WTC11 (cell line): Measurements from ENCODE around the gene DNAAF5. TPM values are rescaled to one million over a fixed set of nuclear protein-coding genes. Genes with fewer than 3 reads are reported as not detected.

Experiments used
- ATAC-seq: fragments of 200-7000 bp; cut with Tn5 transposase; 2 replicates; pipeline ENCODE4 v1.10.0; 2021; ENCODE audit warnings: mild to moderate bottlenecking, moderate library complexity
- CTCF ChIA-PET: fragments of 300-600 bp; sonication (Branson Sonifier 250); formaldehyde crosslinking; loops from one replicate; lab custom pipeline; 2021; ENCODE audit warnings: antibody characterized with exemption; lab: Charles Lee
- POLR2A ChIA-PET: fragments of 350-600 bp; sonication (Branson Sonifier 250); formaldehyde crosslinking; loops from one replicate; lab custom pipeline; 2021; ENCODE audit warnings: antibody characterized with exemption; lab: Charles Lee
- DNase-seq: peaks from one replicate; pipeline ENCODE4 v3.0.0; 2021; ENCODE audit warnings: low spot score
- H3K27ac Mint-ChIP-seq: 2 replicates; pipeline ENCODE4 v1.8.0; 2021; ENCODE audit warnings: mixed read lengths
- H3K27me3 Mint-ChIP-seq: 2 replicates; pipeline ENCODE4 v1.8.0; 2021; ENCODE audit warnings: low read depth, mild to moderate bottlenecking, moderate library complexity, mixed read lengths
- H3K36me3 Mint-ChIP-seq: 2 replicates; pipeline ENCODE4 v1.8.0; 2021; ENCODE audit warnings: mixed read lengths
- H3K4me1 Mint-ChIP-seq: 2 replicates; pipeline ENCODE4 v1.8.0; 2022; ENCODE audit warnings: mixed read lengths
- H3K4me3 Mint-ChIP-seq: 2 replicates; pipeline ENCODE4 v1.8.0; 2021; ENCODE audit warnings: mild to moderate bottlenecking, moderate library complexity, mixed read lengths
- H3K9me3 Mint-ChIP-seq: 2 replicates; pipeline ENCODE4 v1.8.0; 2021; ENCODE audit warnings: mixed read lengths
- ESRRA ChIP-seq: sonication (generic); formaldehyde crosslinking; IDR thresholded peaks from 2 replicates; pipeline ENCODE4 v1.8.1; 2022; ENCODE audit warnings: mild to moderate bottlenecking, missing genetic modification reagents, borderline replicate concordance
- MYBL2 ChIP-seq: sonication (generic); formaldehyde crosslinking; IDR thresholded peaks from 2 replicates; pipeline ENCODE4 v1.8.1; 2023; ENCODE audit warnings: mild to moderate bottlenecking, moderate library complexity, missing genetic modification reagents
- SMAD4 ChIP-seq: sonication (generic); formaldehyde crosslinking; IDR thresholded peaks from 2 replicates; pipeline ENCODE4 v1.8.0; 2022; ENCODE audit warnings: mild to moderate bottlenecking, missing genetic modification reagents
- ZNF423 ChIP-seq: fragments of 250-450 bp; sonication (Bioruptor Pico); IDR thresholded peaks from 2 replicates; pipeline ENCODE4 v2.1.2; 2022; ENCODE audit warnings: mild to moderate bottlenecking, moderate library complexity
- total RNA-seq: library from RNA; stranded (reverse); gene quantifications from 3 replicates; pipeline ENCODE4 v1.2.3, GENCODE V29; 2021
- TF ChIP-seq, protein P1 (sequence below): sonication (generic); formaldehyde crosslinking; IDR thresholded peaks from 2 replicates; pipeline ENCODE4 v1.8.0; 2023; ENCODE audit warnings: mild to moderate bottlenecking, missing genetic modification reagents
- TF ChIP-seq, protein P2 (sequence below): sonication (generic); formaldehyde crosslinking; IDR thresholded peaks from 2 replicates; pipeline ENCODE4 v1.8.1; 2022; ENCODE audit warnings: mild to moderate bottlenecking, moderate library complexity, missing genetic modification reagents
- TF ChIP-seq, protein P3 (sequence below): sonication (generic); formaldehyde crosslinking; IDR thresholded peaks from 2 replicates; pipeline ENCODE4 v1.8.1; 2023; ENCODE audit warnings: mild to moderate bottlenecking, missing genetic modification reagents, moderate library complexity

DNAAF5 gene
- total RNA-seq, 1 experiment from 2014 or later: 62.2 TPM

- TF ChIP-seq, protein P1, sequence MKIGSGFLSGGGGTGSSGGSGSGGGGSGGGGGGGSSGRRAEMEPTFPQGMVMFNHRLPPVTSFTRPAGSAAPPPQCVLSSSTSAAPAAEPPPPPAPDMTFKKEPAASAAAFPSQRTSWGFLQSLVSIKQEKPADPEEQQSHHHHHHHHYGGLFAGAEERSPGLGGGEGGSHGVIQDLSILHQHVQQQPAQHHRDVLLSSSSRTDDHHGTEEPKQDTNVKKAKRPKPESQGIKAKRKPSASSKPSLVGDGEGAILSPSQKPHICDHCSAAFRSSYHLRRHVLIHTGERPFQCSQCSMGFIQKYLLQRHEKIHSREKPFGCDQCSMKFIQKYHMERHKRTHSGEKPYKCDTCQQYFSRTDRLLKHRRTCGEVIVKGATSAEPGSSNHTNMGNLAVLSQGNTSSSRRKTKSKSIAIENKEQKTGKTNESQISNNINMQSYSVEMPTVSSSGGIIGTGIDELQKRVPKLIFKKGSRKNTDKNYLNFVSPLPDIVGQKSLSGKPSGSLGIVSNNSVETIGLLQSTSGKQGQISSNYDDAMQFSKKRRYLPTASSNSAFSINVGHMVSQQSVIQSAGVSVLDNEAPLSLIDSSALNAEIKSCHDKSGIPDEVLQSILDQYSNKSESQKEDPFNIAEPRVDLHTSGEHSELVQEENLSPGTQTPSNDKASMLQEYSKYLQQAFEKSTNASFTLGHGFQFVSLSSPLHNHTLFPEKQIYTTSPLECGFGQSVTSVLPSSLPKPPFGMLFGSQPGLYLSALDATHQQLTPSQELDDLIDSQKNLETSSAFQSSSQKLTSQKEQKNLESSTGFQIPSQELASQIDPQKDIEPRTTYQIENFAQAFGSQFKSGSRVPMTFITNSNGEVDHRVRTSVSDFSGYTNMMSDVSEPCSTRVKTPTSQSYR: no peak
- TF ChIP-seq ESRRA (CRISPR knock-in tag) (no peak), SMAD4 (CRISPR knock-in tag) (no peak)
Observed at GRCh38 chr7:835021-835420, 108.5 kb downstream of the DNAAF5 start (continued).

- peaks cover 46% of the 10 kb centered on the region for H3K36me3 Mint-ChIP-seq
- H3K4me3 Mint-ChIP-seq: no peak overlapping the region
- H3K27ac Mint-ChIP-seq: peak overlapping the region; percentile 82
- DNase-seq: no peak
- no peaks in the 10 kb centered on the region for H3K27me3 Mint-ChIP-seq
- H3K4me1 Mint-ChIP-seq: peaks cover 38% of the 10 kb centered on the region
- TF ChIP-seq, protein P2, sequence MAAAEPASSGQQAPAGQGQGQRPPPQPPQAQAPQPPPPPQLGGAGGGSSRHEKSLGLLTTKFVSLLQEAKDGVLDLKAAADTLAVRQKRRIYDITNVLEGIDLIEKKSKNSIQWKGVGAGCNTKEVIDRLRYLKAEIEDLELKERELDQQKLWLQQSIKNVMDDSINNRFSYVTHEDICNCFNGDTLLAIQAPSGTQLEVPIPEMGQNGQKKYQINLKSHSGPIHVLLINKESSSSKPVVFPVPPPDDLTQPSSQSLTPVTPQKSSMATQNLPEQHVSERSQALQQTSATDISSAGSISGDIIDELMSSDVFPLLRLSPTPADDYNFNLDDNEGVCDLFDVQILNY (CRISPR knock-in tag): no peak
- TF ChIP-seq ZNF423: no peak
- TF ChIP-seq, protein P3, sequence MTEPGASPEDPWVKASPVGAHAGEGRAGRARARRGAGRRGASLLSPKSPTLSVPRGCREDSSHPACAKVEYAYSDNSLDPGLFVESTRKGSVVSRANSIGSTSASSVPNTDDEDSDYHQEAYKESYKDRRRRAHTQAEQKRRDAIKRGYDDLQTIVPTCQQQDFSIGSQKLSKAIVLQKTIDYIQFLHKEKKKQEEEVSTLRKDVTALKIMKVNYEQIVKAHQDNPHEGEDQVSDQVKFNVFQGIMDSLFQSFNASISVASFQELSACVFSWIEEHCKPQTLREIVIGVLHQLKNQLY: no peak
- no peak for TF ChIP-seq MYBL2 (CRISPR knock-in tag)
- CTCF ChIA-PET: interaction anchor here (0.6 to 4.1 kb wide), 19 partner anchors 9 to 385 kb away, joined by 3 to 17 read pairs (median 4); no protein-coding TSS in a partner anchor
- no peak for ATAC-seq
- H3K9me3 Mint-ChIP-seq: no peaks in the 10 kb centered on the region
- POLR2A ChIA-PET: no interaction called here
Observed at GRCh38 chr7:835485-836401, 109.2 kb downstream of the DNAAF5 start.

Other genes with a start within 250 kb of the DNAAF5 start
- 114 to 131 TPM (median 129 TPM) in 3 replicates for gene PDGFA, start 206.9 kb upstream of the DNAAF5 start, total RNA-seq
- gene PRKAR1B, start 582 bp downstream of the DNAAF5 start, total RNA-seq: 40.8 to 44.1 TPM (median 43.6 TPM) in 3 replicates
- 149 to 158 TPM (median 156 TPM) in 3 replicates for gene SUN1, start 105.8 kb downstream of the DNAAF5 start, total RNA-seq
- 73.0 to 82.0 TPM (median 73.4 TPM) in 3 replicates for gene GET4, start 149.9 kb downstream of the DNAAF5 start, total RNA-seq
- 4.3 to 7.2 TPM (median 4.5 TPM) in 3 replicates for gene ADAP1, start 228.0 kb downstream of the DNAAF5 start, total RNA-seq
- gene COX19, start 248.8 kb downstream of the DNAAF5 start, total RNA-seq: 10.2 to 13.2 TPM (median 10.4 TPM) in 3 replicates